ENCODE results near the gene PACS2.

Gene PACS2

GRCh38 chr14:105423488-105424195, 109.1 kb downstream of the PACS2 start:
- no peak for DNase-seq (ENCODE audit: low spot score)

GRCh38 chr14:105424861-105425260, 110.3 kb downstream of the PACS2 start:
- DNase-seq (ENCODE audit: low spot score): no peak

- no peak for DNase-seq (ENCODE audit: low spot score)
Observed at GRCh38 chr14:105425823-105426247, 111.3 kb downstream of the PACS2 start.

- DNase-seq (ENCODE audit: low spot score): no peak
Observed at GRCh38 chr14:105426416-105427130, 112.0 kb downstream of the PACS2 start.

- no peak for DNase-seq (ENCODE audit: low spot score)
Observed at GRCh38 chr14:105427412-105427811, 112.9 kb downstream of the PACS2 start.

GRCh38 chr14:105427936-105428485, 113.5 kb downstream of the PACS2 start:
- DNase-seq (ENCODE audit: low spot score): no peak

- no peak for DNase-seq (ENCODE audit: low spot score)
Observed at GRCh38 chr14:105430042-105430441, 115.5 kb downstream of the PACS2 start.

- DNase-seq (ENCODE audit: low spot score): no peak
Observed at GRCh38 chr14:105430565-105430964, 116.0 kb downstream of the PACS2 start.

- DNase-seq (ENCODE audit: low spot score): no peak
Observed at GRCh38 chr14:105431256-105431655, 116.7 kb downstream of the PACS2 start.

- DNase-seq (ENCODE audit: low spot score): no peak
Observed at GRCh38 chr14:105432657-105433056, 118.1 kb downstream of the PACS2 start.

- DNase-seq (ENCODE audit: low spot score): no peak
Observed at GRCh38 chr14:105433161-105433605, 118.6 kb downstream of the PACS2 start.

GRCh38 chr14:105436402-105436801, 121.9 kb downstream of the PACS2 start:
- DNase-seq (ENCODE audit: low spot score): no peak

GRCh38 chr14:105436891-105437722, 122.6 kb downstream of the PACS2 start:
- no peak for DNase-seq (ENCODE audit: low spot score)

- DNase-seq (ENCODE audit: low spot score): peak; percentile 43
Observed at GRCh38 chr14:105437723-105438500, 123.4 kb downstream of the PACS2 start.

GRCh38 chr14:105439179-105439578, 124.6 kb downstream of the PACS2 start:
- DNase-seq (ENCODE audit: low spot score): no peak

GRCh38 chr14:105439710-105440553, 125.4 kb downstream of the PACS2 start:
- peak; percentile 56 for DNase-seq (ENCODE audit: low spot score)

GRCh38 chr14:105440554-105440900, 126.0 kb downstream of the PACS2 start:
- DNase-seq (ENCODE audit: low spot score): no peak

- DNase-seq (ENCODE audit: low spot score): no peak
Observed at GRCh38 chr14:105440992-105441391, 126.4 kb downstream of the PACS2 start.

GRCh38 chr14:105442125-105442524, 127.6 kb downstream of the PACS2 start:
- DNase-seq (ENCODE audit: low spot score): no peak

- DNase-seq (ENCODE audit: low spot score): no peak
Observed at GRCh38 chr14:105442834-105443233, 128.3 kb downstream of the PACS2 start.

GRCh38 chr14:105444859-105445258, 130.3 kb downstream of the PACS2 start:
- DNase-seq (ENCODE audit: low spot score): no peak

Data from cerebellar cortex (tissue), 1 donor.